Measurements from ENCODE around the gene SPRYD3. TPM values are rescaled to one million over a fixed set of nuclear protein-coding genes. Genes with fewer than 3 reads are reported as not detected.

The SPRYD3 gene
- total RNA-seq, 1 donor = 26.8 TPM

- peak; percentile 31 for DNase-seq (ENCODE audit: insufficient read length, low spot score, missing footprints)
- Histone ChIP-seq H2AFZ (ENCODE audit: low read length) (no peak overlapping the region), H3K4me2 (ENCODE audit: insufficient read depth, low read length) (peak overlapping the region; percentile 13), H3K79me2 (ENCODE audit: insufficient read depth, low read length) (peaks cover 8% of the 10 kb centered on the region), H3K27me3 (ENCODE audit: insufficient read depth, low read length) (no peaks in the 10 kb centered on the region), H3K9me3 (ENCODE audit: low read depth, low read length) (no peaks in the 10 kb centered on the region), H3K36me3 (ENCODE audit: insufficient read depth, low read length) (peaks cover 75% of the 10 kb centered on the region), H4K20me1 (ENCODE audit: insufficient read depth, low read length) (peaks cover 21% of the 10 kb centered on the region), H3K4me3 (ENCODE audit: insufficient read depth, low read length) (no peak overlapping the region), H3K27ac (ENCODE audit: low read depth, low read length) (peak overlapping the region; percentile 83), H3K4me1 (ENCODE audit: insufficient read depth, low read length) (peaks cover 60% of the 10 kb centered on the region)
- TF ChIP-seq CTCF (IDR thresholded peaks at IDR 0.05; ENCODE audit: extremely low read depth, low read depth, low read length) = no peak
Measured at GRCh38 chr12:53064613-53065436, 14.4 kb downstream of the SPRYD3 start.

GRCh38 chr12:53063708-53064612 lies 15.2 kb downstream of the SPRYD3 start:
- Histone ChIP-seq H3K4me3 (ENCODE audit: insufficient read depth, low read length) (no peak overlapping the region), H4K20me1 (ENCODE audit: insufficient read depth, low read length) (peaks cover 27% of the 10 kb centered on the region), H3K4me1 (ENCODE audit: insufficient read depth, low read length) (peaks cover 58% of the 10 kb centered on the region), H3K79me2 (ENCODE audit: insufficient read depth, low read length) (peaks cover 4% of the 10 kb centered on the region), H3K27ac (ENCODE audit: low read depth, low read length) (peak overlapping the region; percentile 83), H3K4me2 (ENCODE audit: insufficient read depth, low read length) (peak overlapping the region; percentile 13), H3K9me3 (ENCODE audit: low read depth, low read length) (no peaks in the 10 kb centered on the region), H3K36me3 (ENCODE audit: insufficient read depth, low read length) (peaks cover 78% of the 10 kb centered on the region), H2AFZ (ENCODE audit: low read length) (no peak overlapping the region), H3K27me3 (ENCODE audit: insufficient read depth, low read length) (no peaks in the 10 kb centered on the region)
- peak; percentile 97 for DNase-seq (ENCODE audit: insufficient read length, low spot score, missing footprints)
- TF ChIP-seq CTCF (IDR thresholded peaks at IDR 0.05; ENCODE audit: extremely low read depth, low read depth, low read length) = no peak

- H3K4me2 ChIP-seq (ENCODE audit: insufficient read depth, low read length) = peak overlapping the region; percentile 13
- no peak overlapping the region for H3K4me3 ChIP-seq (ENCODE audit: insufficient read depth, low read length)
- H3K27ac ChIP-seq (ENCODE audit: low read depth, low read length) = peak overlapping the region; percentile 83
- H3K36me3 ChIP-seq (ENCODE audit: insufficient read depth, low read length) = peaks cover 73% of the 10 kb centered on the region
- no peak for DNase-seq (ENCODE audit: insufficient read length, low spot score, missing footprints)
- no peaks in the 10 kb centered on the region for H3K9me3 ChIP-seq (ENCODE audit: low read depth, low read length)
- H3K79me2 ChIP-seq (ENCODE audit: insufficient read depth, low read length) = peaks cover 4% of the 10 kb centered on the region
- peaks cover 27% of the 10 kb centered on the region for H4K20me1 ChIP-seq (ENCODE audit: insufficient read depth, low read length)
- no peaks in the 10 kb centered on the region for H3K27me3 ChIP-seq (ENCODE audit: insufficient read depth, low read length)
- TF ChIP-seq CTCF (IDR thresholded peaks at IDR 0.05; ENCODE audit: extremely low read depth, low read depth, low read length) = no peak
- no peak overlapping the region for H2AFZ ChIP-seq (ENCODE audit: low read length)
- peaks cover 52% of the 10 kb centered on the region for H3K4me1 ChIP-seq (ENCODE audit: insufficient read depth, low read length)
Measured at GRCh38 chr12:53062977-53063707, 16.0 kb downstream of the SPRYD3 start.

Data from osteoblast (primary cell).